Embryonic facial prominence (tissue), 1 donor: ENCODE measurements around the gene IQSEC1.

Source experiments
- DNase-seq: peaks from one replicate; pipeline ENCODE4 v3.0.0-alpha.2; 2016; ENCODE audit errors: extremely low spot score

Gene IQSEC1

GRCh38 chr3:13068269-13069010, 4.8 kb downstream of the IQSEC1 start:
- DNase-seq: no peak

DNA sequence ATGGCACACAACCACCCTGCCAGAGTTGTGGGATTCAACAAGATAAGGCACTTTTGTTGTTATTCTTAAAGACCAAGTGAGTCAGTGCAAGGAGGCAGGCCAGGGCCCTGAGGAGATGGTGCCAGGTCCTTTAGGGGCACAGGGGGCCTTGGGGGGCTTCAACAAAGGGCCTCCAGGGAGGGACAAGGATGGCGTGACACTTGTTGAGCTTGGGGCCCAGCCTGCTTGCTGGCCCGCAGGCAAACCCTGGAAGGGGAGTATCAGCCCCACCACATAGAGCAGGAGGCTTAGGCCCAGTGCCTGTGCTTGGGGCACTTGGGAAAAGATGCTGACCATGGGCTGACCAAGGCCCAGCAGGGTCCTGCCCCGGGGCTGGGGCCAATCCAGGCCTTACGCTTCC, 5.5 kb downstream of the IQSEC1 start:
- DNase-seq: no peak

- no peak for DNase-seq
Measured at GRCh38 chr3:13066834-13067233, 6.4 kb downstream of the IQSEC1 start.

DNA sequence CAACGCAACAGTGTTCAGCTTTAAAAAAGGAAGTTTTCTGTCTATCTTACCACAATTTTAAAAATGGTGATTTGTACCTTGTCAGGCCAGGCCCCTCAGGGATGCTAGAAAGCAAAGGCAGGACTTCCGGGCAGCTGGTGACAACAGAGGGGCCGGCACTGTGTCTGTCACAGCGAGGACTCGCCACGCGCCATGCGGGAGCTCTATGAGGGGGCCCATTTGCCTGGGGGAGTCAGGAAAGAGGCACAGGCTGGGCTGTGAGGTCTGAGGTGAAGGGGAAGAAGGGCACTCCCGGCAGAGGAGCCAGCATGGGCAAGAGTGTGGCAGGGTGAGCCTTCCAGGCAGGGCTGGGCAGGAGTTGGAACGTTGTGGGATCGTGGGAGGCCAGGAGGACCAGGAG, 7.0 kb downstream of the IQSEC1 start:
- DNase-seq: no peak

GRCh38 chr3:13065727-13066126, 7.5 kb downstream of the IQSEC1 start:
- DNase-seq: no peak

DNA sequence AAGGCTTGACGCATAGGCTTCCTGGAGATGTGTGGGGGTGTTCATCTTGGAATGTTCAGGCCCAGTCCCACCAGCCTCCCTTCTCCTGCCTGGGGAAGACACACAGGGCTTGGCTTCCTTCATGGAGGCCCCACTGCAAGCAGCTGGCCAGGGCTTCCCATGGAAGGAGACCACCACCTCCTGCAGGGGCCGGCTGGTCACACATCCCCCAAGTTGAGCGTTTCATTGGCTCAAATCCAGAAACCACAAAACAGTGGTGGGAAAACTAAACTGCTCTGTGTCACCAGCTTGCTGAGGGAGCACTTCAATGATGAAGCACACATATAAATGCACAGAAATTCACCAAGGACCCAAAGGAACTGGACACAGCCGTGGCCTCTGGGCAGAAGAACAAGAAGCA, 8.3 kb downstream of the IQSEC1 start:
- no peak for DNase-seq

DNA sequence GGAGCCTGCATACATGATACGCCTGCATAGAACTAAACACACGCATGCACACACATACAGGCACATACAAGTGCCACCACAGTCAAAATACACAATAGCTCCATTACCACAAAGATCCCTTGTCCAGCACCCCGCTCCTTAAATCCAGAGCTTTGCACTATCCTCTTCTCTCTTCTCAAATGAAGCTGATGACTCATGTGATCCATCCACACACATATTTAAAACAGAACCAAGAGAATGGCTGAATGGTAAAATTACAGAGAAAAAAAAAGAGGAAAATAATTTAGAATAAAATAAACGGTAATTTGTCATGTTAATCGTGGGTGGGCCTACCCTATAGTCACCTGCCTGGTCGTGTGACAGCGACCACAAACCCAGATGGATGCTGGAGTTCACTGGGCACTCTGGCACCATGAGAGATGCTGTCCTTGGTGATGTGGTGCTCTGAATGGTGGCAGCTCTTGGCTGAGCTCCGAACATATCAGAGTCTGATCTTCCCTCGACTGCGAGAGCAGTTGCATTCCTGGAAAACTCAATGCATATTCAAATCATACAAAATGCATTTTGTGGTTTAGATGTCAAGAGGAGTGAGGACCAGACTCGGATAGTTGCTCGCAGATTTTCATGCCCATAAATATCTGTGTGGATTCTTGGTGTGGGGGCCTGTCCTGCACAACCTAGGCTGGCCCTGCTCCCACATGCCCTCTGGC, 8.9 kb downstream of the IQSEC1 start:
- no peak for DNase-seq

GRCh38 chr3:13063225-13063624, 10.0 kb downstream of the IQSEC1 start:
- DNase-seq: no peak

GRCh38 chr3:13062647-13063046, 10.6 kb downstream of the IQSEC1 start:
- DNase-seq: no peak

GRCh38 chr3:13060341-13060910, 12.8 kb downstream of the IQSEC1 start:
- no peak for DNase-seq

DNA sequence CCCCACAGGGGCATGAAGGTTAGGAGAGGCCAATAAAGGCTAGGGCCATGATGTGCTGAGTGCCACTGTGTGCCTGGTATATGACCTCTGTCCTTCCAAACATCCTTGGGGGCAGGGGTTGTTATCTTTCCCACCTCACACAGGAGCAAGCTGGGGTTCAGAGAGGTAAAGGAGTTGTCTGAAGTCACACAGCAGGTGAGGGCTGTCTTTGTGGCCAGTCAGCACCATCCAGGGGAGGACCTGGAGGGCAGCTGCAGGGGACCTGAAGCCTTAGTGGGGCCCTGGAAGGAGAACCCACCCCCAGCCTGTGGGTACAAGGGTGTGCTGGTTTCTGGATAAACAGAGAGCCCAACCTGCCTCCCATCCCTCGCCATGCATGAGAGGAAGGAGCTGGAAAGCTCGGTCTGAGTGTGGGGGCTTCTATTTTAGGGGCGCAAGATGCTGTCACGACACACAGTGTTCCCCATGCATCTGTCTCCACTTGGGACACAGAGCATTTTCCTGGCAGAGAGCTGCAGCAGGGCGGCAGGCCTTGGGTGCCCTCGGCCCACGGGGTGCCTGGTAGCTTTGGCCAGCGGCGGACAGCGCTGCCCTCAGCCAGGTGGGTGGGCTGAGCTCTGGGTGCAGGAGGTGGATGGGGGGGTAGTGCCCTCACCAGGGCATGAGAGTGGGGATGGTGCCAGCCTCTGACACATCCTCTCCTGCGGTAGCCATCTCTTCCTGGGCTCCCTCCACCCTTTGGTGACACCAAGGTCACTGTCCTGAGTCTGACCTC, 14.7 kb downstream of the IQSEC1 start:
- DNase-seq: no peak

DNA sequence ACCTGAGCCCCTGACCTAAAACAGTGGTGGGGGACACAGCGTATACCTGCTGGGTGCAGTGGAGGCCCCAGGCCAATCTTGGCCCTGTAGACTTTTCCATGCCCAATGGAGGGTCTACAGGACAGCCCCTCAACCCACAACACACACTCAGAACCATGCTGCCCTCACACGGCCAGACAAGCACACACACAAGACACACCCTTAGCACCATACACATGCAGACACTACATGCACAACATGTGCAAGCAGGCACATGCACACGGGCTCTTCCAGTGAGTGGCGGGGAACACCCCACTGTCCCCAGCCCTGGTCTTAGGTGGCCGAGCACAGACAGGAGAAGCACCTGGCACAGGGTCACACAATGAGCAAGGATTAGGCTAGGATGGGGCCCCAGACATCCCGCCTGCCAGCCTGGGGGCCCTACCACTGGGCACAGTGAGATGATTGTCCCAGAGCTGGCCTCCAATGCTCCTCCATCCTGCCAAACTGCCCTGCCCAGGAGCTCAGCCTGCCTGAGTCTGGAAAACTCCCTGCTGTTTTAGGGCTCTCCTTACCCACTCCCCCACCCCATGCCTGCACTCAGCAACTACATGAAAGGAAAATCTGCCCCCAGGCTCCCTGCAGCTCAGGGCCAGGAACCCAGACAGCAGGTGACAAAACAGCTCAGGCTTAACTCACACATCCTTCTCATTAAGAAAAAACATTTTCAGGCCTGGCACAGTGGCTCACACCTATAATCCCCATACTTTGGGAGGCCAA, 15.8 kb downstream of the IQSEC1 start:
- DNase-seq: no peak

DNA sequence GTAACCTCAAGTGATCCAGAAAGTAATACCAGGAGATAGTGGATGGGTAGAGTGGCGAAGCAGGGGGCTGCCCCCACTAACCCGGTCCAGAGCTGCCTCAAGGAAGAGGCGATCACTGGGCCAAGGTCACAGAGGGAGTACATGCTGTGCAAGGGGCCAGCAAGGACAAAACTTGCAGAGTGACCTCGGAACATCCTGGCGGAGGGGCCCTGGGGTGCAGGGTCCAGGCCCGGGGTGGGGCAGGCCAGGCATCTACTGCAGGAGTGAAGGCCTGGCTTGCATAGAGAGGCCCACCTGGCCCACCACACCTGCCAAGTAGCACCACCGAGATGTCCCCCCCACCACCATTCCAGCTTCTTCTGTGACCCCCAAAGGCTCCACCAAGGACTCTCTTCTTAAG, 17.6 kb downstream of the IQSEC1 start:
- no peak for DNase-seq

DNA sequence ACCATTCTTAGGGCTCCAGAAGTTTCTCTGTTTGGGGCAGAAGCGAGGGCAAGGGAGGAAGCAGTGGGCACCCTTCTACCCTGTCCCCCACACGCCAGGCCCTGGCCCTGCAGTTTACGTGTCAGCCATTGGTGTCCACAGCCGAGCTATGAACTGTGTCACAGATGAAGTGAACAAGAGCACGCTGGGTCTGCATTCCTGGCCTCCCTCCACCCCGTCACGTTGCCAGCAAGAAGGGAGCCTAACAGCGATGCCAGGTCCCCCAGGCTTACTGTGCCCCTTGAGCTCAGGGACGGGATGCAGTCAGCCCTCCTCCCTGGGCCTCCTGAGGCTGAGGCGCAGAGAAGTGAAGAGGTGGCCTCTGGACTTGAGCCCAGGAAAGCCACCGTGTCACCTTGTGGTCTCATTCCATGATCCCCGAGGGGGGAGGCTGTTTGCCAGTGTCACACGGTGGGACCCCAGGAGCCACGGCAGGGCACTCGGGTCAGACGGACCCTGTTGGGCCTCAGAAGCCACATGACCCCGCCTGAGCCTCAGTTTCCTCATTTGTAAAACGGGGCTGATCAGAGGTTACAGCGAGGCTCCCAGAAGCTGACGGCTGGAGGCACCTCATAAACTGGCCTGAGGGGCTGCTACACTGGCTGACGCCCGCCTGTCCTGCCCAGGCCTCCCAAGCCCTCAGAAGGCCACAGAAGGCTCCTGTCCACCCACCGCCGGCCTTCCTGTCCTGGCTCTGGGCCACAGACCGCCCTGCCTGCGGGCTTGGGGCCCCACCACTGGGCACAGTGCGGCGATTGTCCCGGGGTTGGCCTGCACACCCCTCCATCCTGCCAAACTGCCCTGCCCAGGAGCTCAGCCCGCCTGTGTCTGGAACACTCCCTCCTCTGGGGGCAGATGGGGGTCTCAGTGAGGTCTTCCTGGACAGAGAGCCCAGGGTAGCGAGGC, 18.6 kb downstream of the IQSEC1 start:
- DNase-seq: no peak

- no peak for DNase-seq
Measured at GRCh38 chr3:13053893-13054292, 19.3 kb downstream of the IQSEC1 start.

DNA sequence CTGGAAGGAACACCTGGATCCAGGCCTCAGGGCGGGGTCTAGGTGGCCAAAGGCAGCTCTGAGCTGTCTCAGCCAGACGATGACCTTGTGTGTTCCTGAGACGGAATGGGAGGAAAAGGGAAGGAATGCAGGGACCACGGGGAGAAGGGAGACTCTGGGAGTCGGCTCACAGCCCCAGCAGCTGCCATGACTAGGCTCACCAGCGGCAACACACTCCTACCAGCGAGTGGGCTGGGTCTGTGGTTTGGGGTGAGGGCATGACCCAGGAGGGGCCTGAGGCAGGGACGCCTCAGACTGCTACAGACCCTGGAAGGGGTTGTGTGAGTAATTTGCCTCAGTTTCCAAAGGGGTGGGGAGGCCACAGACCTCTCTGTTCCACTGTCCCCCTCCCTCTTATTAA, 19.8 kb downstream of the IQSEC1 start:
- no peak for DNase-seq

GRCh38 chr3:13052191-13052820, 20.9 kb downstream of the IQSEC1 start:
- no peak for DNase-seq

DNA sequence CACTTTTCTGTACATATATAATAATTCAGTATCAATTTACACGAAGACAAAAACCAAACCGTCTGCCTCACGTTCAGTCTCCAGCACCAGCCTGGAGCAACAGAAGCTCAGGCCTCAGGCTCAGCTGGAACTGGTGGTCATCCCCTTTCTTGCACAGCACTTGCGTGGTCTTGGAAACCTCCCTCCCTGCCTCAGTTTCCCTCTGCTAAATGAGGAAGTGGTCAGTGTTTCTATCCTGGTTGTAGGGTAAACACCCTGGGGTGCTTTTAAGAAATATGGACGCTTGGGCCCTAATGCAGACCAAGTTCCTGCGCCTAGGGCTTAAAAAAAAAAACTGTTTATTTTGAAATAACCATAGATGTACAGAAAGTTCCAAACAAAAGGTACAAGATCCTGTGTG, 21.6 kb downstream of the IQSEC1 start:
- DNase-seq: no peak

DNA sequence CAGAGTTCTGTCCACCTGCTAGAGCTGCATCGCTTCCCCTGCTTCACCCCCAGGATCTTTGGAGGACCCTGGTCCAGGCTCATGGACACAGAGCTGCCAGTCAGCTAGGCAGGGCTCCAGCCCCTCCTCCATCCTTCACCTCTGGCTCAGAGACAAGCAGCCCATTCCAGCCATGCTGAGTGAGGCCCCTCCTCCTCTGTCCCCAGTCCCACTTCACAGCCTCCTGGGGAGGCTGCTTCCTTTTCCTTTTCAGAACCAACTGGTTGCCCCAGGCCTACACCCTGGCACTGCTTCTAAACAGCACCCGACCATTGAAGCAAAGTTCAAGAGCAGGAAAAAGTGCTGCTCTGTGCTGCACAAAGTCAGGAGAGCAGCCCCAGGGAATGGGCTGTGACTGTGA, 22.2 kb downstream of the IQSEC1 start:
- no peak for DNase-seq

GRCh38 chr3:13050446-13050845, 22.8 kb downstream of the IQSEC1 start:
- DNase-seq: no peak
